GM10266 (cell line): Measurements from ENCODE around the gene FAHD1.

Experiments
- DNase-seq: peaks from one replicate; pipeline ENCODE4 v3.0.0; 2012; ENCODE audit errors: extremely low spot score
- TF ChIP-seq, protein P1 (sequence below): IDR thresholded peaks from 2 replicates; pipeline ENCODE4 v1.5.1; 2012; ENCODE audit warnings: mild to moderate bottlenecking, low read depth; ENCODE audit not compliant: control insufficient read depth, insufficient read depth; ENCODE audit errors: missing control alignments

FAHD1 gene

DNA sequence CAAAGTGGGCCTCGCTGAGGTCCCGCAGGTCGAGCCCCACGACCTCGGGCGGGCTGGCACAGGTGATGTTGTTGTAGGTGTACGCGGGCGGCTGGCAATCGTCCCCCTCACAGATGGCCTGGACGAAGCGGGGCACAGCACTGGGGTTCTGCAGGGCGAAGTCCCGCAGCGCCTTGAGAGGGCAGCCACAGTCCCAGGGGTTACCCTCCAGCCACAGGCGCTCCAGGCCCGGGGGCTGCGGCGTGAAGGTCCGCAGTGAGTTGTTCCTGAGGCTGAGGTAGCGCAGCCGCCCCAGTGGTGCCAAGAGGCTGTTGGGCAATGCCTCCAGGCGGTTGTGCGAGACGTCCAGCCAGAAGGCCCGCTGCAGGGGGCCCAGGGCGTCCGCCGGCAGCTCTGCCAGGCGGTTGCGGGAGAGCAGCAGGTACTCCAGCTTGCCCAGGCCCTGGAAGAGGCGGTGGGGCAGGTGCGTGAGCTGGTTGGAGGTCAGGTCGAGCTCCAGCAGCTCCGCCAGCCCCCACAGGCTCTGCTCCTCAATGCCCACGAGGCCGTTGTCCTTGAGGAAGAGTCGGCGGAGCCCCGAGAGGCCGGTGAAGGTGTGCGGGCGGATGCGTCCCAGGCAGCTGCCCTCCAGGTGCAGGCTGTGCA, 36.3 kb upstream of the FAHD1 start:
- TF ChIP-seq, protein P1, sequence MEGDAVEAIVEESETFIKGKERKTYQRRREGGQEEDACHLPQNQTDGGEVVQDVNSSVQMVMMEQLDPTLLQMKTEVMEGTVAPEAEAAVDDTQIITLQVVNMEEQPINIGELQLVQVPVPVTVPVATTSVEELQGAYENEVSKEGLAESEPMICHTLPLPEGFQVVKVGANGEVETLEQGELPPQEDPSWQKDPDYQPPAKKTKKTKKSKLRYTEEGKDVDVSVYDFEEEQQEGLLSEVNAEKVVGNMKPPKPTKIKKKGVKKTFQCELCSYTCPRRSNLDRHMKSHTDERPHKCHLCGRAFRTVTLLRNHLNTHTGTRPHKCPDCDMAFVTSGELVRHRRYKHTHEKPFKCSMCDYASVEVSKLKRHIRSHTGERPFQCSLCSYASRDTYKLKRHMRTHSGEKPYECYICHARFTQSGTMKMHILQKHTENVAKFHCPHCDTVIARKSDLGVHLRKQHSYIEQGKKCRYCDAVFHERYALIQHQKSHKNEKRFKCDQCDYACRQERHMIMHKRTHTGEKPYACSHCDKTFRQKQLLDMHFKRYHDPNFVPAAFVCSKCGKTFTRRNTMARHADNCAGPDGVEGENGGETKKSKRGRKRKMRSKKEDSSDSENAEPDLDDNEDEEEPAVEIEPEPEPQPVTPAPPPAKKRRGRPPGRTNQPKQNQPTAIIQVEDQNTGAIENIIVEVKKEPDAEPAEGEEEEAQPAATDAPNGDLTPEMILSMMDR: no peak

DNA sequence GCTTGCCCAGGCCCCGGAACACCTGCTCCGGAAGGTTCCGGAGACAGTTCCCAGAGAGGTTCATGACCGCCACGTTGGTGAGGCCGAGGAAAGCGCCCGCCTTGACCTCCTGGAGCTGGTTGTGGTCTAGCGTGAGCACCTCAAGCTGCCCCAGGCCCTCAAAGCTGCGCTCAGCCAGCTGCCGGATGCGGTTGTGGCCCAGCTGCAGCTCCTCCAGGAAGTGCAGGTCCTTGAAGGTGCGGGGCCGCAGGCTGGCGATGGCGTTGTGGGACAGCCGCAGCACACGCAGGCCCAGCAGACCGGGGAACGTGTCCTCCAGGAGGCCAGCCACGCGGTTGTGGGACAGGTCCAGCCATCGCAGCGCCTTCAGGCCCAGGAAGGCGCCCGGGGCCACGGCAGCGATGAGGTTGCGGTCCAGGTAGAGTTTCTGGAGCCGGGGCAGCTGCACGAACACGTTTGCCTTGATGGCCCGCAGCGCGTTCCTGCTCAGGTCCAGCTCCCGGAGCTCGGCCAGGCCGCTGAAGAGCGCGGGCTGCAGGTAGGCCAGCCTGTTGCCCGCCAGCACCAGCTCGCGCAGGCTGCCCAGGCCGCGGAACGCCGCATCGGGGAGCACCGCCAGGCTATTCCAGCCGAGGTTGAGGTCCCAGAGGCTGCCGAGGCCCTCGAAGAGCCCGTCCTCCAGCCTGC, 35.6 kb upstream of the FAHD1 start:
- TF ChIP-seq, protein P1: no peak

More for the DNA sequence above, 36.3 kb upstream of the FAHD1 start:
- DNase-seq: no peak

DNA sequence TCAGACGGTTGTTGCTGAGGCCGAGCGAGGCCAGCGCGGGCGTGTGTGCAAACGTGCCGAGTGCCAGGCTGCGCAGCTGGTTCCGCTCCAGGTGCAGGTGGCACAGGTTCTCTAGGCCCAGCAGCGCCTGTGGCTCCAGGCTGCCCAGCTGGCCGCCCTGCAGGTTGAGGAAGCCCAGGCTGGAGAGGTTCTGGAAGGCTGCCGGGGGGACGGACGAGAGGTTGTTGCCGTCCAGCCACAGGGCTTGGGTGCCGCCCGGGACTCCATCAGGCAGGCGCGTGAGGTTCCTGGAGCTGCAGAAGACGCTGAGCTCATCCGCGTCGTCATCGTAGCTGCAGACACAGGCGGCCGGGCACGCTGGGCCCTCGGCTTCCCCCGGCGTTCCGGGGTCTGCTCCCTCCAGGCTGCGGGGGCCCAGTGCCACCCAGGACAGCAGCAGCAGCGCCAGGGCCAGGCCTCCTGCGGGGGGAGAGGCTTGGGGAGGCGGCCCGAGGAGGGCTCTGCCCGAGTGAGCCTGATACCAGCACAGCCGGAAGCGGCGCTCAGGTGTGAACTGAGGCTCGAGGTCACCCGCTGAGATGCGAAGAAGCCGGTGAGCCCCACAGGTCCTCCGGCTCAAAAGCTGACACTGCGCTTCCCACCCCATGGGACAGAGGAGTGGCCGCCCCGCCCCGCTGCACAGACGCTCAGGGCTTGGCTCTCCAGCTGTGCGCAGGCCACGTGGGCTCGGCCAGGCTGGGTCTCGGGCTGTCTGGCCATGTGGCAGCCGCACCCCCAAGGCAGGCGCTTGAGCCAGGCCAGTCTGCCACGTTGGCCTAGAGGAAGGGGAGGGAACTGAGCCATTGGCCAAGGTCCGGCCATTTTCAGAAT, 34.8 kb upstream of the FAHD1 start:
- no peak for DNase-seq
- TF ChIP-seq, protein P1: no peak

More for the DNA sequence above, 35.6 kb upstream of the FAHD1 start:
- no peak for DNase-seq

DNA sequence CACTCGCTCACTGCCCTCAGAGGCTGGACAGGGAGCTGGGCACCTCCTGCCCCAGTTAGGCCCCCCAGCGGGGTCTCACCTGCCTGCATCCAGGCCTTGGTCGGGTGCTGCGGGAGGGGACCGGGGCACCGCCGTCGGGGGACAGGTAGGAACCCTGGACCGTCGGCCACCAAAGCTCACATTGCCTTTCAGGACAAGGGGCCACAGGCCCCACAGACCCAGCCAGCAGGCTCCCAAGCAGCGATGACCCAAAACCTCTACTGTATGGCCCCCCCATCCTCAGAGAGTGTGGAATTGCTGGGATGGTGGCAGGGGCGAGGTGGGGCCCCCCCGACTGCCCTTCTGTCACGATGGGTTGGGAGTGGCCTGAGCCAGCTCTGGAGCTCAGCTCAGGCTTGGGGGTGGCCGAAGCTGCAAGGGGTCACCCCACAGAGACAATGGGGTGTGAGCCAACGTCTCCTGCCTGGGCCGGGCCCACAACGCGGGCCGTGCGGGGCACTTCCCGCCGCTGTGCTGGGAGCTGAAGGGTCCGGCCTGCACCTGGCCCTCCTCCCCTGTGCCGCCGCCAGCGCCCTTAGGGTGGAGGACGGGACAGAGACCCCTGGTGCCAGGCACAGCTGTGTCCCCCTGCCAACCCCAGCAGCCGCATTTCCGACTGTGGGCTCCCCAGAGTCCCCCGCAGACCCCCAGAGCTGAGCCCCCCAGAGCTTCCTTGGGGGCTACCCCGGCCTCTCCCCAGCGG, 34.0 kb upstream of the FAHD1 start:
- no peak for DNase-seq

DNA sequence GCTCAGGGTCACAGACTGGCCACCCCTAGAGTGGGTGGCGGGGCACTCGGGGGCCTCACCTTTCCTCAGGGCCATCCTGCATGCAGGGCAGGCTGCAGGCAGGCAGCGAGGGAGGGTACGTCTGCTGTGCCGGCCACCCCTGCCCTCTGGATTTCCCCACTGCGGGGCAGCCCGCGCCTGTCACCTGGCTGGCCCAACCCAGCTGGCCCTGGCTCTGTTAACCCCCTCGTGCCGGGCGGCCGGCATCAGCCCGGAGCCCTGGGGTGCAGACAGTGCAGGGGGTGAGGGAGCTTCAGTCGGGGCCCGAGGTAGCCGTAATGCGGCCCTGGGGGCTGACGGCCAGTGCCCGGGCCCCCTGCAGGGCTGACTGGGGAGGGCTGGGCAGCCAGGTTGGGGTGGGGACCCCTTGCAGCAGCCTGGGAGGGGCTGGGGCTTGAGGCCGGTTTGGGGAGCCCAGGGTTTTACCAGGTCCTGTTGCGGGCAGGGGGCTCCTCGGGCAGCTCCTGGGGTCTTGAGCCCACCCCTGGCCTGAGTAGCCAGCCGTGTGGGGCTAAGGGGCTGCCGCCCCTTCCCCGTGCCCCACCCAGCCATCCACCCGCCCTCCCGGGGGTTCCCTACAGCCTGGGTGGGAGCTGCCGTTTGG, 33.3 kb upstream of the FAHD1 start, which contains the start of gene IGFALS:
IGFALS (minus strand) TSS at position 128 of the 643 bp plus-strand sequence; CDS start at position 75, 53 bp downstream.
- no peak for DNase-seq
- TF ChIP-seq, protein P1: no peak

More for the DNA sequence above, 34.0 kb upstream of the FAHD1 start:
- TF ChIP-seq, protein P1: no peak

DNA sequence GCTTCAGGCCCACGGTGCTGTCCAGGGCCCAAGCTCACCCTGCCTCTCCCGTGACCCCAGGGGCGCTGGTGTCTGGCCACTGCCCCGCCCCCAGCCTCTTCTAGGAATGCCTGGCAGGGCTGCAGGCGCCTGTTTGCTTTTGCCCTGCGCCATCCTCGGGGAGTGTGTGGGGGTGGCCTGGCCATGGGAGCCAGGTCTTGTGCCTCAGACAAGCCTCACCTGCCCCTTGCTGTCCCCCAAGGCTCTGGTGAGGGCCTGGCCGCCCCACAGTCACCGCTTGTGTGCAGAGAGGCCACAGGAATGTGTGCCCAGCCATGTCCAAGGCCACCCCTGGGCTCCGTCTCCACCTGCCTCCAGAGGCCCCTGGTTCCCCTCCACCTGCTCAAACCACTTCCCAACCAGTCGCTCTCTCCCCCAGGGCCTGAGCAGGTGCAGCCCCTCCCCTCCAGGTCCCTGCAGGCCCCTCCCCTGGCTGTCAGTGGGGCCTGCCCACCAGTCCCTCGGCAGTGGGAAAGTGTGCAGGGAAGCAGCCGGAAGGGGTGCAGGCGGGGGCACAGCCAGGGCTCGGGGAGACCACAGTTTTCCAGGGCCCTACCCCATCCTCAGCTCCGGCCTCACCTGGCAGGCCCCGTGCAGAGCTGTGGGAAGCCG, 32.7 kb upstream of the FAHD1 start:
- TF ChIP-seq, protein P1: no peak
- no peak for DNase-seq
